GM18909 (cell line): ENCODE measurements around the gene MCF2L2.

Source experiments
- ATAC-seq: cut with Tn5 transposase; IDR thresholded peaks from one replicate; pipeline ENCODE4 v1.9.1; 2021; ENCODE audit warnings: mild to moderate bottlenecking; ENCODE audit not compliant: unreplicated experiment, poor library complexity

MCF2L2 gene

DNA sequence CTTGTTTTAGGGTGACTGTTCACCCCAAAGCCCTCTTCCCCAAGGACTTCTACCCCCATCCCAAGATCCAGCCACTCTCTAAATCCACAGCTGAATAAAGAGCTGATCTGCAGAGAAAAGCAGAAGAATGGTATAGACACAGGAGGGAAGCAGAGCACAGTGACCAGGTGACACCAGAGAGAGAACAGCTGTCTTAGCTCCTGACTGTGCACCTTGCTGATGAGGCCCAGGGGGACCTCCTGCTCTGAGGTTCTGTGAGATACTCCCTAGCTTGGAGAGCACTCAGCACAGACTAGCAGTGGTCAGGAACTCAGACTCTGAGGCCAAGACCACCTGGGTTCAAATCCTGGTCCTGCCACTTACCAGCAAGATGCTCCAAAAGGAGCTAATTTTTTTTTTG is 17.7 kb downstream of the MCF2L2 start:
- ATAC-seq: no peak

GRCh38 chr3:183410280-183410679 is 18.1 kb downstream of the MCF2L2 start:
- no peak for ATAC-seq

- no peak for ATAC-seq
These were observed 19.2 kb downstream of the MCF2L2 start for GRCh38 chr3:183409219-183409618.

- no peak for ATAC-seq
These were observed 26.7 kb downstream of the MCF2L2 start for GRCh38 chr3:183401678-183402077.

DNA sequence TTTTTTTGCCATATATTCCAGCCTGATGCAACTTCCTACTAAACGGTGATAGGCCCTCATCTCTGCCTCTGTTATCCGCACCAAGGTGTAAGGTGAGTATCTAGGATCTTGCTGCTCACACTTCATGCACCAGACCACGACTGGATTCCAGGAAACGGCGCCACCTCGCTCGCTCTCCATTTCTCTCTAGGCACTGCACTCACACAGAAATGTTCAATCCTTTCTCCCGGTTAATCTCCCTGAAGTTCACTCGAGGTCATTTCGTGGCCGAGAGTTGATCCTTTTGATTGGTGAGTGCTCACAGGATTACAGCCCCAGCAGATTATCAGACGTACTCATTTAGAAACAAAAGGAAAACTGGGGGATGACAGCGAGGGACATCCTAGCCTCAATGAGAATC is 28.1 kb downstream of the MCF2L2 start:
- no peak for ATAC-seq

DNA sequence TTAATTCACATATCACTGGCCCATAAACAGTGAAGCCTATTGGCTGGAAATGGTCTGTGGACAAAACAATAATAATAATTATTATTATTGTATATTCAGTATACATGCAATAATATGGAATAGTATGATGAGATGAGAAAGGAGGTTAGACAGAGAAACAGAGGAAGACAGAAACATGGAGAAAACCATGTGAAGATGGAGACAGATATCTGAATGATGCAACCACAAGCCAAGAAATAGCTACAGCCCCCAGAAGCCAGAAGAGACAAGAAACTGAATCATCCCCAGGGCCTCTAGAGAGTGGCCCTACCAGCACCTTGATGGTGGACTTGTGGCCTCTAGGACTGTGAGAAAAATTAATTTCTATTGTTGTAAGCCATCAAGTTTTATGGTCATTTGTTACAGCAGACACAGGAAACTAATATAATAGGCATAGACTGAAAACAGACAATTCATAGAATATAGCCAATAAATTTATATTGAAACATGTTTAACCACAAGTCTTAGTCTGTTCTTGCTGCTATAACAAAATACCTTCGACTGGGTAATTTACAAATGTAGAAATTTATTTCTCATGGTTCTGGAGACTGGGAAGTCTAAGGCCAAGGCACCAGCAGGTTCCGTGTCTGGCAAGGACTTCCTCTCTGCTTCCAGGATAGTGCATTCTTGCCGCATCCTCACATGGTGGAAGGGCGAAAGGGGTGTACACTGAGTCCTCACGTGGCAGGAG is 31.6 kb downstream of the MCF2L2 start:
- no peak for ATAC-seq

- ATAC-seq: no peak
These were observed 34.3 kb downstream of the MCF2L2 start for GRCh38 chr3:183394150-183394549.

- ATAC-seq: no peak
These were observed 34.8 kb downstream of the MCF2L2 start for GRCh38 chr3:183393625-183394024.

DNA sequence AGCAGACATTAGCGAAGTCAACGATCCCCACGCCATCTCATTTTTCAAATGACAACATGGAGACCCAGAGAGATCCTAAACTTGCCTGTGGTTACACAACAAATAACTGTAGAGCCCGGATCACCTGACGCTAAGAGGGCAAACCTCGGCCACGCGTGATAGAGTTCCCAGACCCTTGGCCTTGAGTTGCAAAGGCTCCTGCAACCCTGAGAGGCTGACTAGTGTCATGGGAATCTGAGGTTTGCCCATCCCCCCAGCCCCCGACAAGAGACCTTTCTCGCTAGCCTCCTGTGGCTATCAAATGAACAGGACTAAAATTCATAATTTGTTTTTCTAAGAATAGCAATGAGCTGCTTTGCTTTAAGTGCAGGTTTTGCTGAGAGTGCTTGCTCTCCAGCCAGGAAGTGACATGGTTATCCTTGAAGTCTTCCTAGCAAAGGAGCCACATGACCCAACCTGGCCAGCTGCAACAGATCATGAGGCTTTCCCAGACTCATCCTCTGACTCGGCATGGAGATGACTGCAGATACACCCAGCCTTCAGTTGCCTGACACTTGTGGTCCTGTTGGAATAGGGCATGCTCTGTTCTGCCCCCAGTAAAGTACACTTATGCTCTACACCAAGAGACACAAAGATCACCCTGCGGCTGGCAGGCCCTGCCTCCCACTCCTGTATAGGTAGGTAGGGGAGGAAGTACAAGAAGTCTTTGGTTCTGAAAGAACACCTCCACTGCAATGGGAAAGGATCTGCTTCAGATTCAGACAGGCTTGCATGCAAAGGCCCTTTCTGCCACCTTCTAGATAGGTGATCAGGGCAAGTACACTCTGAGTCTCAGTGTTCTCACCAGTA is 36.0 kb downstream of the MCF2L2 start:
- no peak for ATAC-seq

- no peak for ATAC-seq
These were observed 37.0 kb downstream of the MCF2L2 start for GRCh38 chr3:183391460-183391859.

GRCh38 chr3:183390844-183391243 is 37.6 kb downstream of the MCF2L2 start:
- ATAC-seq: no peak

- no peak for ATAC-seq
These were observed 40.1 kb downstream of the MCF2L2 start for GRCh38 chr3:183388213-183388895.

- ATAC-seq: no peak
These were observed 40.6 kb downstream of the MCF2L2 start for GRCh38 chr3:183387797-183388196.

GRCh38 chr3:183386651-183387050 is 41.8 kb downstream of the MCF2L2 start:
- no peak for ATAC-seq

DNA sequence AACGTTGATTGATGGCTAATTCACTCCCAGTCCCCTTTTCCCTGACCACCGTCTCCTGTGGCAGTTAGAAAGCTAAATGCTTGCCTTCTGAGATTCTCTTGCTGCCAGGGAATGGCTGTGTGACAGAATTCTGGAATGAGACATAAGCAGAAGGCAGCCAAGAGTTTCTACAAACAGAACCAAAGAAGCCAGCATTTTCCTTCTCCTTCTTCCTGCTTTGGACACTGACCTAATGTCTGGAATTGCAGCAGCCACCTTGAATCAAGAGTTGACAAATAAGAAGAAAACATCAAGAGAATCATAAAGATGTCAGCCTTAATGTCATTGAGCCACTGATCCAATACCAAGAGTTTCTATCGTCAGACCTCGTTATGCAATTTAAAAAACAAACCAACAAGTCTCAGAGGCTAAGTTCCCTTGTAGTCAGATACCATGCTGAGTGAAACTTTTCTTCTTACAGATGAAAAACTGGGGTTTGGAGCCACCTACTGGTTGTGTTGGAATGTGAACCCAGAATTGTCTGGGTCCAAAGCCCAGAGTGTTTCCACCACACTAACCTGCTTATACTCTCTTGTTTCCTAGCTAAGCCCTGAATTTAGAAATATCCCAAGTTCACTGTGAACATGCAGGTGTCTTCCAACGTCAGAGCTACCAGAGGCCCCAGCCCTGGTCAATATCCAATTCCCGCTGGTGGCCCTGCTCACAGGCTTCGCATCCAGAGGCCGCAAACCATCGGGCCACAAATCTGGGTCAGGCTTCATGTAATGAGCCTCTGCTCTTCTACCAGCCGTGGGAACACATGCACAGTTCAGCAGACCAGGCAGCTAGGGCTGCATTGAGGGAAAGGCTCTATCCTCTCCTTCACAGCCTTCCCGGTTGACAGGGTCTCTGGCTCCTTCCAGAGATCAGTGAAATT is 42.5 kb downstream of the MCF2L2 start:
- ATAC-seq: peak; percentile 62

DNA sequence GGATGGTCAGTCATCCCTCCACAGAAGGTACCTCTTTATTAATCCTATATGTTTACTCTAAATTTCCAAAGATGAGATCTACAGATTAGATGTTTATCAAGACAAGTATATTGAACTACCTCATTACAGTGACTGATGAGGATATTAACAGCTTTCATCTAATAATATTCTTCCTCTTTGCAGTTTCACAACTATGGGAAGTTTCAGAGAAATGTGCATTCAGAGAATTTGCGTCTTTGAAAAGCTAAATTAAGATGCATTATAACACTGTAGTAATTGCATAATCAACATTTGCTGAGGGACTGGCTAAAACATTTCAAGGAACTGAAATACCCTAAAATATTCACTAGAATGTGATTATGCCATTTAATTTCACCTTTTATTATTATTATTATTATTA is 46.7 kb downstream of the MCF2L2 start:
- ATAC-seq: no peak

- no peak for ATAC-seq
These were observed 47.2 kb downstream of the MCF2L2 start for GRCh38 chr3:183381179-183381578.

- ATAC-seq: no peak
These were observed 49.5 kb downstream of the MCF2L2 start for GRCh38 chr3:183378951-183379350.

GRCh38 chr3:183378545-183378944 is 49.9 kb downstream of the MCF2L2 start:
- ATAC-seq: no peak

GRCh38 chr3:183378008-183378407 is 50.4 kb downstream of the MCF2L2 start:
- no peak for ATAC-seq
